Measurements from ENCODE around the gene GPR15.
A peak's percentile ranks its signal among the peaks of the same experiment; 100 is the strongest.

The GPR15 gene

DNA sequence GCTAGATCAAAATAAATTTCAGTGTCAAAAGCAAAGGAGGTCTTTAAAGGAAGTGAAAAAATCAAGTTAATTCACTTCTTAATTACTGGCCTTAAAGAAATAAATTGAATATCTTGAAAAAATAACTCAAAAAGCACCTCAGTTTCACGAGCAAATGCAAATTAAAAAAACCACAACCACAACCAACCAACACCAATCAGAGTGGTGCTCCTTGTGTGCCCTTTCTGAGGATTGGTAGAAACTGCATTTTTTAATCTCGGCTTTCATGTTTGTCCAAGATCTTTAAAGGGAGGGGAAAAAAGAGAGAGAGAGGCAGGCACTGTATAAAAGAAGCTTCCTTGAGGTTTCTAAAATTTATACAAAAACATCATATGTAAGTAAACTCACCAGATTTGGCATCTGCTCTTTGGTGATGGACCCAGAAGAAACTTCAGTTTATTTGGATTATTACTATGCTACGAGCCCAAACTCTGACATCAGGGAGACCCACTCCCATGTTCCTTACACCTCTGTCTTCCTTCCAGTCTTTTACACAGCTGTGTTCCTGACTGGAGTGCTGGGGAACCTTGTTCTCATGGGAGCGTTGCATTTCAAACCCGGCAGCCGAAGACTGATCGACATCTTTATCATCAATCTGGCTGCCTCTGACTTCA, at the start of gene GPR15:
Gene GPR15, plus strand, starts transcription at position 357 of the 653 bp plus-strand sequence. Its CDS starts 56 bp downstream, at position 413.
- DNase-seq (ENCODE audit: low read depth in 1 of 2, low spot score in 1 of 2) = no peak

DNA sequence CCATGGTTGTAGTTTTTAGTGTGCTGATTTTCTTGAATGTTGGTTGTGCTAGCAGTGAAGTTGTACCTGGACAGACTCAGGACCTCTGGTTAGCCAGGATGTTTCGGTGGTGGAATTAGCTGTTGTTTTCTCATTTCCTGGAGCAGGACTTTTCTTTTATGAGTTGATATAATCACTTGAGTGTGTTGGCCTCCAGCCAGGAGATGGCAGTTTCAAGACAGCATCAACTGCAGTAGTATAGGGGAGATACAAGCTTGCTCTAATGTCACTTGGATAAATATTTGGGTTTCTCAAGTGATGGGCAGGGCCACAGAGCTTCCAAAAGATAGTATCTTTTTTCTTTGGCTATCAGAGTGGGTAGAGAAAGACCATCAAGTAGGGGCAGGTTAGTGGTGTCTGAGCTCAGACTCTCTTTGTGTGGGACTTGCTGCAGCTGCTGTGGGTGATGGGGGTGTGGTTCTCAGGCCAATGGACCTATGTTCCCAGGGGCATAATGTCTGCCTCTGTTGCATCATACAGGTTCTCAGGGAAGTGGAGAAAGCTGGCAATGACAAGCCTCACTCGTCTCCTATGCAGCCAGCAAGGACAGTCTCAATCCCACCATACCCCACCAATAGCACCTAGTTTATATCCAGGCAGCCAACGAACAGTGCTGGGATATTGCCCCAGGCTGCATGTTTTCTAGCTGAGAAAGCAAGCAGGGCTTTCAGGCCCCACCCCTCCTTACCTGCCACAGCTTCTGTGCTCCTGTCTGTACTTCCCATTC, 48.9 kb upstream of the GPR15 start:
- no peak for DNase-seq (ENCODE audit: low read depth in 1 of 2, low spot score in 1 of 2)

DNA sequence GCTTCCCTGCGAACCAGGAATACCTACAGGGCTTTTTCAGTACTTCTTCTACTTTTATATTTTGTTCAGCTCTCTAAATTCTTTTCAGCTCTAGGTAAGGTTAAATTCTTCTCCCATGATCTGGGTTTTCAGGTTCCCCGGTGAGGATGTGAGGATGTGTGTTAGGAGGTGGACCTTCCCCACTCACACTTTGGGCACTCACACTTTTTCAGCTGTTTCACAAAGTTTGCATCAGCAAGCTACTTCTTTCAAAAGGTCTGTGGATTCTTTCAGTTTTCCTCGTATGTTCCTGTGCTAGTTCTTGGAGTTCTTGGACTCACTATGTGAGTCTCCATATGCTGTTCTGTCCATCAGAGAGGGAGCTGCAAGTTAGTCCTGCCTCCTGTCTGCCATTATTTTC, 48.2 kb upstream of the GPR15 start:
- DNase-seq (ENCODE audit: low read depth in 1 of 2, low spot score in 1 of 2) = no peak

DNA sequence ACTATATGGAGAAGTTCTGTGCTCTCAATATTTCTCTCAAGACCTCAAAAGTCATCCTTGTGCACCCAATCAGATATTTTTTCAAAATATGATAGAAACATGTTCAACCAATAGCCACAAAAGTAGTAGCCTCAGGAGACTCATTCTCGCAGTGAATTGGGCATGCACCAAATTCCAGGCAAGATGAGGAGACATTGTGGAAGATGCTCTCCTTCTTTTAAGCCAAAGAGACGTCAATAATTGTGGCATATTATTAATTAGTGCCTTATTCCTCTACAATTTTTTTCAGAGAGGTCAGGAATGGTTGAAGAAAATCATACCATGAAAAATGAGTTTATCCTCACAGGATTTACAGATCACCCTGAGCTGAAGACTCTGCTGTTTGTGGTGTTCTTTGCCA, 34.4 kb upstream of the GPR15 start, which contains the start of gene OR5K2:
Gene OR5K2, plus strand, starts transcription at position 301 of the 400 bp plus-strand sequence. Its CDS starts 0 bp downstream, at position 301.
- DNase-seq (ENCODE audit: low read depth in 1 of 2, low spot score in 1 of 2) = no peak

DNA sequence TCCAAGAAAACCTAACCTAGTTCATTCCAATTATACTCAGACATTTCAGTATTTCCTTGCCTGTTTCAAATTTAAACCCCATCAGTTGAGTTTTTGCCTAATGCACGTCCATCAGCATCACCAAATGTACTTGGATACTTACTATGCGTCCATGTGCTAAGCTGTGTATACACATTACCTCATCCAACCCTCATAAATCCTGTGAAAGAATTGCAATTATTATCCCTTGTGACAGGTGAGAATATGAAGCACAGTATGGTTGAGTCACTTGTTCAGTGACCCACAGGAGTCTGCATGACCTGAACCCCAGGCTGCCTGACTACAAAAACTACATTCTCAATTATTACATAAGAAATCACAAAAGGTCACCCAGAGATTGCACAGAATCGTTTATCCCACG, 31.8 kb upstream of the GPR15 start:
- no peak for DNase-seq (ENCODE audit: low read depth in 1 of 2, low spot score in 1 of 2)

DNA sequence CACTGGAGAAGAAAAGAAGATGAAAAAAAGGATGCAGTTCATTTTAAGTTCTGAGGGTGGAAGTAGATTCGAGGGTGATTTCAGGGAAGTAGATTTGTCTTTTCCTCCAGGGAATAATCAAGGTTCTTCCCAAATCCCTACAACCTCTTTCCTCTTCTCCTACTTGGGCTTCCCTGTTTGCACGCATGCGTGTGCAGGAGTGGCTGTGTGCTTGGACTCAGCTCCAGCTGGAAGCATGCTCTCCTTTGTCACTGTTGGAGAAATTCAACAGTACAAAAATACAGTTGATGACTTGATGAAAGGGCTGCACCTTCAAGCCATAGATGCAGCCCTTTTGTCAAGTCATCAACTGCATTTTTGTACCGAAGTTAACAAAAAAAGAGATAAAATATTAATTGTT, 30.5 kb upstream of the GPR15 start:
- DNase-seq (ENCODE audit: low read depth in 1 of 2, low spot score in 1 of 2) = no peak

DNA sequence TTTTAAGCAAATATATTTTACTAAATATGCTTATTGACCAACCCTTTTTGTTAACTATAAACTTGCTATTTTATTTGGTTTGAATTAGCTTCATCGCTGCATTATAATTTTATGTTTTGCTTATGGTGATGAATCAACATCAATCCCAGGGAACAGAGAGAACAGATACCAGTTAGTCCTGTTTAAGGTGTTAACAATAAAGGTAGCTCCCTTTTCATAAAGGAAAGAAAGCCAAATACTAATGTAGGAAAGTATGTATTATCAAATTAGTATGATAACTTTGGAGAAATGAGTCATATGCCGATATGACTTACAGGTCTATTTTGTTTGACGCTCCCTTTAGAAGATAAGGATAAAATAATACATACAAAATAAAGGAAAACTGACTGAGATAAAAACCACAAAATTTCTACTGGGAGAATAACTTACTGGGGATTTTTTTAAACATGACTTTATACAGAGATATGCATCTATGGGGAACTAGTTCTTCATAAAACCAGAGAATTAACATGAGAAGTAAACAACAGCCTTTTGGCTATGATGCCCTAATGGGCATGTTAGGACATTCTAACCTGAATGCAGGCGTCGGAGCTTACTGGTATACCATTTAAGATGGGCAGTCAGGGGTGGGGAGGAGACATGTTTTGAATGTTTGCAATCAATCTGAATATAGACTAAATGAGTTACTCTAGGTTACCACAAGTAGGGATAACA, 29.8 kb upstream of the GPR15 start:
- no peak for DNase-seq (ENCODE audit: low read depth in 1 of 2, low spot score in 1 of 2)

DNA sequence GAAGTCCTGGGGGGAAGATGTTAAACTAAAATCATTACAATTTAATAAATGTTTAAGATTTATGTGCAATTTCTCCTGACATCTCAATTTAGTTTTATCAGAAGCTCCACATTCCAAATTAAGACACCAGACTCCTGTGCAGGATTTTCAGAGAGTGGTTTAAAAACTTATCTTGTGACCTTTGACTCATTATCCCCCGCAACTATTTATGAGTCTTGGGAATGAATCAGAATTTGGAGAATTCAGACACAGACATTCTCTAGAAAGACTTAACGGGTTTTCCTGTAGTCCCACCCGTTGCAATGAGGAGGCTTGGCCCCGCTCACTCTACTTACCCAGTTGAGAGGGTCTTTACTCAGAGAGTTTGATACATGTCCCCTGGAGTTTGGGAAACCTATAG, 27.2 kb upstream of the GPR15 start:
- DNase-seq (ENCODE audit: low read depth in 1 of 2, low spot score in 1 of 2) = no peak

DNA sequence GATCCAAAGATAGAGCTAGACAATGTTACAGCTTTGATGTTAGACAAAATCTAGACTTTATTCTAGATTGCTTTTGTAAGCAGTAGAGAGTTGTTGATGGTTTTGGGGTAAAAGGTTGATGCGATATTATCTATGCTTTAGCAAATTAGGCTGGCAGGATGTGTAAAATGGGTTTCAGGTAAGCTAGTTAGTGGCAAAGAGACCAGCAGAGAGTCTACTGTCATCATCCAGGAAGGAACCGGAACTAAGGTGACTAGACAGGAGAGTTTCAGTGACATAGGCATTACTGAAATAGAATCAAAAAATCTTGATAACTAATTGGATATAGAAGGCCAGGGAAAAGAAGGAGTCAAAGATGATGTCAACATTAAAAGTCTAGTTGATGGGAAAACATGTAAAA, 23.2 kb upstream of the GPR15 start:
- DNase-seq (ENCODE audit: low read depth in 1 of 2, low spot score in 1 of 2) = no peak

DNA sequence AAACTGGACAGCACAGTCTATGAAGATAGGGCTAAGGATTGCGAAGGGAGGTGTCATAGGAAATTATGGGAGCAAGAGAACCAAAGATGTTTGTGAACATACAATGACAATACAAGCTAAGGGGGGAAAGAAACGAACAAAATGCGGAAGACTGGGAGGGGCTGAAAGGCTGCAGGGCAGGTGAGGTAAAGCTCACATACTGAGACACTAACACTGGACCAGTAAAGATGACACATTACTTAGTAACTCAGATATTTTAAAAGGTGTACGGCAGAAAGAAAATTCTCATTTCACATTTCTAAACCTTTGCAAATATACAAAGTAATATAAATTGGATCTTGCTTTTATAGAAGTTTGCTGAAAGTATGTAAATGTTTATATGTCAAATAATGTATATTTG, 19.2 kb upstream of the GPR15 start:
- no peak for DNase-seq (ENCODE audit: low read depth in 1 of 2, low spot score in 1 of 2)

DNA sequence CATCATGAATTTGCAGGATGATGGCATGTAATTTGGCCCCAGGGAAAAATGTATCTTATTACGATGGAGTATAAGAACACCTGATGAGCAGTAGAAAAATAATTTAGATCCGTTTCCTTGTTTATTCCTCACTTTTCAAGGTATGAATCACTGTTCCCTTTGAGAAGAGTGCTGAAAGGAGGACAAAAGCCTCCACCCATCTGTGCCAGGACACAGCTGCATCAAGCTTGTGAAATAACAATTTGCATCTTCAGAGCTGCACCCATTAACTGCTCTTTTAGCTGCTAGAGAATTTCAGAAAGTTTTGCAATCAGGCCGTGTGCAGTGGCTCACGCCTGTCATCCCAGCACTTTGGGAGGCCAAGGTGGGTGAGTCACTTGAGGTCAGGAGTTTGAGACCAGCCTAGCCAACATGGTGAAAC, 18.7 kb upstream of the GPR15 start:
- DNase-seq (ENCODE audit: low read depth in 1 of 2, low spot score in 1 of 2) = no peak

DNA sequence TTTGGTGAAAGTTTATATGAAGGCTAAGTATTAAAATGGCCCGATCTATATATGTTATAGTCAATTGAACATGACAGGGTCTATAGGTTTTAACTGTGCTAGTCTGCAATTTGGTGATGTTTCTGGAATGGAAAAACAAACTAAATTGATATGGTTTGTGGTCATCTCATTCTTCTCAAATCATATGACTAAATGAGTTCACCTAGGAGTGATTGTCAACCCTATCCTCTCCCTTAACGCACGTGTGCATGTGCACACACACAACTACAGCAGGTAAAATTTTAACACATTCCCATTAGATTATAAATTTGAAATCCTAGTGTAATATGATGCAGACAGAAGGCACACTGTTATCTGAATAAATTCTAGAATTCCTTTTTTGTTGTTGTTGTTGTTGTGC, 18.0 kb upstream of the GPR15 start:
- no peak for DNase-seq (ENCODE audit: low read depth in 1 of 2, low spot score in 1 of 2)

DNA sequence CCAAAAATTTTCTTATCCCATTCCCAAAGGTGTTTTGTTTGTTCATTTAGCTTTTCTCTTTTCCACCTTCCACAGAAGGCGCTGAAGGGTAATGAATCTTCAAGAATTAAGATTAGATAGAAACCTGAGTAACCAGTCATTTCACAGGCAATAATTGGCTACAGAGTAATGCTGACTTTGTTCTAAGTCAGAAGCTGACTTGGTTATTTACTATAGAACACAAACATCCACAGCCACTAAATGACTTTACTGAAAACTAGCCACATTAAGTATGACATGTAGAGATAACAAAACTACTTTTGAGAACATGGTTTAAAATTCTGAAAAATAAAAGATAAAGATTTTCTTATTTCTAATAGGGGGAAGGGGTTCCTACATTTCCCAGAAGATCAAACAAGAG, 16.8 kb upstream of the GPR15 start:
- DNase-seq (ENCODE audit: low read depth in 1 of 2, low spot score in 1 of 2) = no peak

DNA sequence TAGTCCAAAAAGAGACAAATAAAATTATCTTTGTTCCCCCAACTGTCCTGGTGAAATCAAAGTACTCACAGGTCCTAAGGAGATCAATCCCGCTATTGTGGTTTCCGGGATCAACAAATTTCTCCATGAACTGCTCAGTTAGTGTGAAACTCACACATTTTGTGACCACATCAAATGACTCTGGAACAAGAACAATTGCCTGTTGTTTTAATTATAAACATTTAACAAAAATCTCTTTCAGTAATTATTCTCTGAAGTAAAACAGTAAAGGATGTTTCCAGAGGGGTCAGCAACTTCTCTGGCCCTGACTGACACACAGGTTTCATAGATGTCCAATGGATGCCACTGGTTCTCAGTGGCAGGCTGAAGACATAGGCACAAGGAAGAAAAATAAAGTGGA, 13.0 kb upstream of the GPR15 start:
- no peak for DNase-seq (ENCODE audit: low read depth in 1 of 2, low spot score in 1 of 2)

DNA sequence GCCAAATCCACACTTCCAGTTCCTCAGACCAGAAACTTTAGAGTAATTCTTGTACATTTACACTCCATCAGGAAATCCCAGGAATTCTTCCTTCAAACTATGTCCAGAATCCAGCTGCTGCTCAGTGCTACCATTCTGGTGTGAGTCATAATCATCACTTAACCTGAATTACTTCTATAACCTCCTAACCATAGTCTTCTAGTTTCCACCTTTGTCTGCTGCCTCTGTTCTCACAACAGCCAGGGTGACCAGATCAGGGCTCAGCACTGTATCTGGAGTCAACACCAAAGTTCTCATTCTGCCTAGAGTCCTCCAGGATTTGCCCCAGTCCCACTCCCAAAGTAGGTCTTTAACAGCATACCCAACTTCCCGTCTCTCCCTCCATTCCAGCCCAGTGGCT, 12.4 kb upstream of the GPR15 start:
- DNase-seq (ENCODE audit: low read depth in 1 of 2, low spot score in 1 of 2) = no peak

DNA sequence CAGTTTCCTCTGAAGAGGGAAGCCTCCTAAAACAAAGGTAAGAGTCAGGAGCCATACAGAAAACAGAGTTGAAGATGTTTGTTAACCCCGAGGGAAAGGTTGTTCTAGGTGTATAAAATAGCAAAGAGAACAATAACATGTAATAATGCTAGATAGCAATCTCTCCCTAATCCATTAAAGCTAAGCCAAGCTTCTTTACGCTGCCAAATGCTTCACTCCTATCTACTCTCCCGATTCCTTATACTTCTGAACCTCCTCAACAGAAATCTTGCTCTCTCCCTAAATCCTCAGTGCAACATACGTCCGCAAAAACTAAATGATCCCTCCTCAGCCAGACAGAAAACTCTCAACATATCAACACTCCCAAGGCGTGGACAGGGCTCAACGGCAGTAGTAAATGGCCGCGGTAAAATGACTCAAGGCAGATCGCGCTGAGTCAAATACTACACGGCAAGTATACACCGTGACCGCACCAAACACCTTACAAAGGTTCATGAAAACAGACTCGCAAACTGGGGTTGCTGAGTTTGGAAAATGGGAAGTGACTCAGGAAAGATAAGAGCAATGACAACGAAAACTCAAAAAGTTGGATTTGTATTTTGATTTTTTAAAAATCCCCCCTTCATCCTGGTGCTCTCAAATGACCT, 9.8 kb upstream of the GPR15 start:
- DNase-seq (ENCODE audit: low read depth in 1 of 2, low spot score in 1 of 2) = peak; percentile 33 to 64

DNA sequence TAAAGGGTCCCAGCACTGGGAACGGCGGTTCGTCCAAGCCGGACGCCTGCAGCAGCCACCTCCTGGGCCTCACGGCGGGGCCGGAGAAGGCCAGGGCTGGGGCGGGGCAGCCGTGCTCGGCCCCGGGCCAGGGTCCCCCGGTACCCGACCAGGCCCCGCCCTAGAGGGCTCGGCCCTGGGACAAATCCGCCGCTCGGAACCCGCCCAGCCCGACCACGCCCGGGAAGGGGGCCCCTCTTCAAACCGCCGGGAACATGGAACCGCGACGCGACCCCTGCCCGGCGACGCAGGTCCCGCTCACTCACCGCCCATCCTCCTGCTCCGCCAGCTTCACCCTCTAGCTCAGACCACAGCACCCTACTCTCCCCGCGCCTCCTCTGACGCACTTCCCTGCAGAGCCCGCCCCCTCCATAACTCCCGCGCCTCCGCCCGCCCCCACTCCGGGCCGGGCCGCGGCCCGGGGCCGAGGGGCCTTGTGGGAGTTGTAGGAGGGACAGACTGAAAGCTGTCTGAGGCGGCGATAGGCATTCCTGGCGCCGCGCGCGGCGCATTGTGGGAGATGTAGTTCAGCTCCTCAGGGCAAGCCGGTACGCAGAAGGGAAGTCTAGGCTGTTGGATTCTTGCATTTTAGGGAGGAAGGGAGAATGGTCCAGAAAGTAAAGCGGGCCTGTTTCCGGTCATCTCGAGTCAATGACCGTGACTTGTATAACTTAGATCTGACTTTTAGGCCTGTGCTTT, 9.1 kb upstream of the GPR15 start, which contains the start of gene CLDND1:
Gene CLDND1, minus strand, starts transcription at position 359 of the 738 bp plus-strand sequence. CDS start 1,478 bp downstream, outside the sequence.
- DNase-seq (ENCODE audit: low read depth in 1 of 2, low spot score in 1 of 2) = peak; percentile 87 to 92

DNA sequence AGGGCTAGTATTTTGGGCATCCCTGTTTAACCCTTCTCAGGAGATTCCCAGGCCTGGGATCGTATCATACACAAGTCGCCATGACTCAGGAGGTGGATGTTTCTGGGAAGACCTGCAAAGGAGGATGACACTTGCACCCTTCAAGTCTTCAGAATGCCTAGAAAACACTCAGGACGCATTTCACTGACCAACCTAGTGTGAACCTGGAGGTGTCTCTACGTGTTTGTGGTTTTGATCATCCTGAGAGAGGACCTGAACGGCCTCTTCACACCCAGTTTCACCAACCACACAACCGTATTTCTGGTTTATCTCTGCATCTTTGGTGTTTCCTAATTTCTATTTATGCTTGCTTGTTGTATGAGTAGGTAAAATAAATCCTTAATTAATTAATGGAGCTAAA, 6.3 kb upstream of the GPR15 start:
- no peak for DNase-seq (ENCODE audit: low read depth in 1 of 2, low spot score in 1 of 2)

DNA sequence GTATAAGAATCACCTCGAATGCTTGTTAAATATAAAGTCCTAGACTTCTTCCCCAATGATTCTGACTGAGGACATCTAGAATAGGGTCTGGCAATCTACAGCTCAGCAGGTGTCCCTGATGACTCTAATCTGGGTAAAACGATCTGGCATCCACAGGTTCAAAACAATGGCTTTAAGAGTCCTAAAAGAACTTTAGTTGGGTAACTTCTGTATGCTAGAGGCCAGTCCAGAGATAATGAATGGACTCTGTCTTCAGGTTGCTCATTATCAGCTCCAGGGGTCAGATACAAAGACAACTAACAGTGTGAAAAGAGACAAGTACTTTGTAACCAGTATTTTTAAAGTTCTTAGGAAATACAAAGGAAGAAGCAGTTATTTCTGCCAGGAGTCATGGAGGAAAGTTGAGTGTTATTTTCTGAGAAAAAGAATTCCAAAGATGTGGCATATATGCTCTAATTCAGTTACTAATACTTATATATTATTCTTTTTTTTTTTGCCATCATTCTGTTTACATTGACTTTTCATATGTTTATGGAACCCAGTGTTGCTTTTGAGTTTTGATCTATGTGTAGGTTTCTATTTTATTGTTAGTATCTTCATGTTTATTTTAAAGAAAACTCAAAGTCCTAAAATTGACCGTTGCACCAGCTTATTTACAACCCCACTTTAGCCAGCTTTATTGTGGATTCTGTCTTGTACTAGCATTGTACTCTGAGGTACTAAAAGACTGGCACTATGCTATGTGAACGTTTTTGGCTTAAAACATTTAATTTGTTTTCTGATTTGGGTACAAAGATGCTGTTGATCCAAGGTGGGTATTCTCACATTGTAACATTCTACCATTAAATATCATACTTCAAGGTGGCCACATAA, 3.1 kb upstream of the GPR15 start:
- DNase-seq (ENCODE audit: low read depth in 1 of 2, low spot score in 1 of 2) = no peak
